ENCODE results near the gene DDX5. TPM values are rescaled to one million over a fixed set of nuclear protein-coding genes. Genes with fewer than 3 reads are reported as not detected.

Gene DDX5
- 443 TPM for total RNA-seq
- long read RNA-seq, transcript DDX5-201 (13 exons, 2,554 nt) = major isoform, 254 of 362 reads
- long read RNA-seq, transcript DDX5-215 (12 exons, 3,558 nt) = minor isoform, 25 of 362 reads
- long read RNA-seq, partial matches to known transcripts = 49 of 362 reads
- long read RNA-seq, other reads (novel, unspliced or antisense) = 32 of 362 reads

DNA sequence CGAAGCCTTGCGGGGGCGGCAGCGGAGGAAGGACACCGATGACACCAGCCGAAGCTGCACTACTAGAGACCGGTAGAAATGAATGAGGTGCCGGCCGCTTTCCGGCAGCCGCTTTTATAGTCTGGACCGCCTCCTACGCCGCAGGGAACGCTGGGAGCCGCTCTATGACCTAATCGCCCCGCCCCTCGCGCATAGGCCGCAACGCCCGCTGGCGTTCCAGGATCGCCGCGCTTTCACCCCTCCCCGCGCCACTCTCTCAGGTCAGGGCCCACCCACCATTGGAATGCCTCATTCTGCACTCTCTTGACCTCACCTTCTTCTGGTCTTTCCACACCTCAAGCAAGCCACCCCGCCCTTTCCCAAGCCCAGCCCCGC lies at the start of gene DDX5:
Gene DDX5, minus strand, starts transcription at position 89 of the 375 bp plus-strand sequence. CDS start 170 bp downstream, outside the sequence.
- intact Hi-C loops (cut with DNase I) = loop anchor here (5.0 to 10.0 kb wide), 2 partner anchors 156 to 661 kb away; partner anchors contain the start of genes SMARCD2 and SMURF2

DNA sequence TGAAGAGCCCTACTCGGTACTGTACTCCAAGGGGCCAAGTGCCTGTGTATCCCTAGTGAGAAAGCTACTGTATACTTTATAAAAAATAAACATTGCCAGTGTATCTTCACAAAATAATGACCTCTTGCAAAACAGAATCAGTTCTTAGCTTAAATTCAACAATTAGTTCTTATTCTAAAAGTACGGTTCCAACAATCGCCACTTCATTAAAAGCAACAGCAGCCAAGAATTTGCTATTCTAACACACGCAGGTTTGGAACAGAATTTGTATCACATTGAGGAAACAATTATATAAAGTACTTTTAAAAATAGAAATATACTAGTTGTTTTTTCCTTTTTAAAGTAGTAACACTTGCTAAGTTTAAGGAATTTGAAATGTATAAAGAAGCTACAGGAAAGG lies 49.2 kb upstream of the DDX5 start:
- intact Hi-C loops (cut with DNase I) = no loop called here
- DNase-seq (ENCODE audit: low spot score) = no peak

More for the DNA sequence above, at the start of gene DDX5:
- DNase-seq (ENCODE audit: low spot score) = peak; percentile 98

GRCh38 chr17:64554028-64554637 lies 48.0 kb upstream of the DDX5 start:
- DNase-seq (ENCODE audit: low spot score) = no peak
- intact Hi-C loops (cut with DNase I) = no loop called here

- intact Hi-C loops (cut with DNase I) = no loop called here
- DNase-seq (ENCODE audit: low spot score) = no peak
These were observed 45.4 kb upstream of the DDX5 start for GRCh38 chr17:64551461-64551860.

GRCh38 chr17:64547319-64547718 lies 41.2 kb upstream of the DDX5 start:
- intact Hi-C loops (cut with DNase I) = no loop called here
- DNase-seq (ENCODE audit: low spot score) = no peak

- no peak for DNase-seq (ENCODE audit: low spot score)
- intact Hi-C loops (cut with DNase I) = no loop called here
These were observed 40.6 kb upstream of the DDX5 start for GRCh38 chr17:64546716-64547115.

- intact Hi-C loops (cut with DNase I) = no loop called here
- DNase-seq (ENCODE audit: low spot score) = no peak
These were observed 38.7 kb upstream of the DDX5 start for GRCh38 chr17:64544742-64545141.

DNA sequence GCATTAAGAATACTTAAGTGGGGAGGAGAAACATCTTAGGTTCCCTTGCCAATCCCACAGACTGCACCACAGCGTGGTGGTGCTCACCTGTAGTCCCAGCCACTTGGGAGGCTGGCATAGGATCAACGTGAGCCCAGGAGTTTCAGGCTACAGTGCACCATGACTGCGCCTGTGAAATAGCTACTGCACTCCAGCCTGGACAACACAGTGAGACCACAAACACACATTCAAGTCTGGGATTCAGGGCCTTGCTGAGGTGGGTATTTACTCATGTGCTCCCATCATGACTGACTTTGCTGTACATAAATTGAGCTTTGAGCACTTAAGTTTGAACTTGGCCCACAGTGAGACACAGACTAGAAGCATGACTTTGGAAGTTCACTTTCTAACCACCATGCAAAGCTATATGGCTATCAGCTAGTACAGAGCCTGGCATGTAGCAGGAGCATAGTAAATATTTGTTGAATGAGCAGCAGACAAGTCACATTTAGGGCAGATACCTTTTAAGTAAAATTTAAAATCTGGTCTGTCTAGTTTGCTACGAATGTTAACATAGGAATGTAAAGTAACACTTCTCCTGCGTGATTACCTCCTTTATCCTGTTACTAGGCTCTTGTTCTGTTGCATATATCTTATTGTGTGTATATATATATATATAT lies 34.2 kb upstream of the DDX5 start:
- intact Hi-C loops (cut with DNase I) = no loop called here
- DNase-seq (ENCODE audit: low spot score) = no peak

DNA sequence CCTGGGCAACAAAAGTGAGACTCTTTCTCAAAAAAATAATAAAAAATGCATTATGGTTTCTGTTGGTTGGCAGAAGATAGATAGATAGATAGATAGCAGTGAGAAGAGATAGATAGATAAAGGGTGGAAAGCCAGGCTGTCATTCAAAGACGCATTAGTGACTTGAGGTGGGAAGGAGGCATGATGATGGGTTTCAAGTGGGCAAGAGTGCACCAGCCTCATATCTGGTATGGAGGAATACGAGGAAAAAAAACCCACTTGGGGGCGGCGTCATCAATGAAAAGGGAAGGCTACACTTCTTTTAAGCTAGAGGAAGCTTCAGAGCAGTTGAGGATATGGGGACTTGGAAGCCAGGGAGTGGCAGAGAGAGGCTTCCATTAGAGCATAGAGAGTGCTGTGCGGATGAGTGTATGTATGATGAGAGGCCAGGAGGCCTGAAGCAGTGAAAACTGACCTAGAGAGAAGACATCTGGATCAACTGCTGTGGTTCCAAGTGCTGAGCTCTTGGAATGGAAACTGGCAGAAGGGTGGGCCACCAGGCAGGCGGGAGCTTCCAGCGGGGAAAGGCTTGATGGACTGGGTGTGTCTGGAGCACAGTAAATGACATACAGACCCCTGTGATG lies 32.5 kb upstream of the DDX5 start:
- intact Hi-C loops (cut with DNase I) = no loop called here
- no peak for DNase-seq (ENCODE audit: low spot score)

DNA sequence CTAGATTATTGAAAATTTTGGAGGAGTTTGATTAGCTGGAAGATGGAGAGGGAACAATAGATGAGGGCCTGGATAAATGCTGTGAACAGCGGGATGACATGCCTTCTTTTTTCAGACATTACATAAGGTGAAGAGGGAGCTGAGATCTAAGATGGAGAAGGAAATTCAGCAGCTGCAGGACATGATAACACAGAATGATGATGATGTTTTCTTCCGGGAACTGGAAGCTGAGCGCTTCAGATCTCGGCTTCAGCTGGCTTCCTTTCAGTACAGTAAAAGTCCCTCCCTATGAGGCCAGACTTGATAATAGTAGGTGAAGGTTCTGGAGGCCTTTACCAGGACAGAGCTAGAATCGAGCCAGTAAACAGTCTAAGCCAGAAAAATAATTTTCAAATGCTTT lies 31.4 kb upstream of the DDX5 start:
- intact Hi-C loops (cut with DNase I) = no loop called here

DNA sequence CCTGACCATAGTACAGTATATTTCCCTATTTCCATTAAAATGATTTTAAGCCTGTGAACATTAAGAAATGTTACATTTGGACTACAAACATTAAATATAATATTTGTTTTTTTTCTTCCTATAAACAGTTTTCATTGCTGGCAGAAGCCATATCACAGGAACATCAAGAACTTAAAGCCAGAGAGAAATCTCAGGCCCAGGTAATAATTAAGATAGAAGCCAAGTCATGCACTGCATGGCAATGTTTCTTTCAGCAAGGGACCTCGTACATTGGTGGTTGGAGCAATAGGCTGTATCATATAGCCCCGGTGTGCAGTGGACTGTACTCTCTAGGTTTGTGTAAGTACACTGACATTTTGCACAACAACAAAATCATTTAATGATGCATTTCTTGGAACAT lies 30.8 kb upstream of the DDX5 start:
- DNase-seq (ENCODE audit: low spot score) = no peak
- intact Hi-C loops (cut with DNase I) = no loop called here

More for the DNA sequence above, 31.4 kb upstream of the DDX5 start:
- no peak for DNase-seq (ENCODE audit: low spot score)

DNA sequence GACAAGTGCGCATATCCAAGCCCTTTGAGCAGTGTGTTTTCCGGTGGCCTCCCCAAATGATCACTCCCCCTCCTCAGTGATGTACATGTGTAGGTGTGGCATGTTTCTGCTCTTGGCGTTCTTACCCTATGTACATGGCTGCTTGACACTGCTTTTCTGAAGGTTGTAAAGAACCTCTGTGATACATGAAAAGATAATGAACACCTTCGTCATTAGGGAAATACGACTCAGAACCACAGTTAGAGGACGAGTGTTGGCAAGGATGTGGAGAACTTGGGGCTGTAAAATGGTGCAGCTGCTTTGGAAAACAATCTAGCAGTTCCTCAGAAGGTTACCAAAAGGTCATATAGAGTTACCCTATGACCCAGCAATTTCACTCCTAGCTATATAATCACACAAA lies 29.3 kb upstream of the DDX5 start:
- intact Hi-C loops (cut with DNase I) = no loop called here
- no peak for DNase-seq (ENCODE audit: low spot score)

GRCh38 chr17:64534187-64534586 lies 28.1 kb upstream of the DDX5 start:
- intact Hi-C loops (cut with DNase I) = no loop called here
- no peak for DNase-seq (ENCODE audit: low spot score)

- intact Hi-C loops (cut with DNase I) = no loop called here
These were observed 27.7 kb upstream of the DDX5 start for GRCh38 chr17:64533784-64534183.

DNA sequence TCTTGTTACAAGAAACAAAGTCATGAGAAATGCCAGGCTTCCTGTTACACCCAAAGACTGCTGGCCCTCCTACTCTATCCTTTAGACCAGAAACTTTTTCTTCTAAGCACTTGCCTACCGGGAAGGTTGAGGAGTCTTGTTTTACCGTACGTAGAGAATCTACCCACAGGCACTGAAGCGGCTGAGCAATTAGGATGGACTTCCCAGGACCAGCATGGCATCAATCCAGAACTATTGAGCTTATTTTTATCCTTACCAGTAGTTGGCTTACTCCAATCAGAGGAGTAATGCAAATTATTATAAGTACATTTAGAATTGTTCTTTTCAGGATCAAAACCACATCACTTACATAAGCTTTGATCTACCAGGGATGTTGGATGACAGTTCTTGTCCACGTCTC lies 26.3 kb upstream of the DDX5 start:
- intact Hi-C loops (cut with DNase I) = no loop called here
- no peak for DNase-seq (ENCODE audit: low spot score)

More at GRCh38 chr17:64533784-64534183, 27.7 kb upstream of the DDX5 start:
- DNase-seq (ENCODE audit: low spot score) = no peak

GRCh38 chr17:64531955-64532371 lies 25.9 kb upstream of the DDX5 start:
- no peak for DNase-seq (ENCODE audit: low spot score)
- intact Hi-C loops (cut with DNase I) = no loop called here

GRCh38 chr17:64529221-64529620 lies 23.1 kb upstream of the DDX5 start:
- intact Hi-C loops (cut with DNase I) = no loop called here
- DNase-seq (ENCODE audit: low spot score) = no peak

GRCh38 chr17:64527914-64528313 lies 21.8 kb upstream of the DDX5 start:
- intact Hi-C loops (cut with DNase I) = no loop called here
- DNase-seq (ENCODE audit: low spot score) = no peak

DNA sequence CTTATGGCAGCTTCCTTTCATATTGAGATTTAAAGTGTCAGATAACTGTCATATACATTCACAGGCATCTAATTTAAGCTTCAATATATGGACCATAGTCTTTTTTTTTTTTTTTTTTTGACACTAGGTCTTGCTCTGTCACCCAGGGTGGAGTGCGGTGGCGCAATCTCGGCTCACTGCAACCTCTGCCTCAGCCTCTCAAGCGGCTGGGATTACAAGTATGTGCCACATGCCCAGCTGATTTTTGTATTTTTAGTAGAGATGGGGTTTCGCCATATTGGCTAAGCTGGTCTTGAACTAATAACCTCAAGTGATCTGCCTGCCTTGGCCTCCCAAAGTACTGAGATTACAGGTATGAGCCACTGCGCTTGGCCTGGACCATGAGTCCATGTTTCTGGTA lies 14.3 kb upstream of the DDX5 start:
- DNase-seq (ENCODE audit: low spot score) = no peak
- intact Hi-C loops (cut with DNase I) = no loop called here

- intact Hi-C loops (cut with DNase I) = no loop called here
- DNase-seq (ENCODE audit: low spot score) = no peak
These were observed 13.5 kb upstream of the DDX5 start for GRCh38 chr17:64519601-64520000.

GRCh38 chr17:64515829-64516228 lies 9.7 kb upstream of the DDX5 start:
- no peak for DNase-seq (ENCODE audit: low spot score)
- intact Hi-C loops (cut with DNase I) = no loop called here
